HCT116 (cell line): ENCODE results near the gene SLC3A2.

Source experiments
- EZH2 ChIP-seq: fragments of 200-600 bp; sonication (generic); IDR thresholded peaks from 2 replicates; pipeline ENCODE4 v1.6.1; 2017; ENCODE audit warnings: antibody characterized with exemption, mixed run types
- EZH2phosphoT487 ChIP-seq: fragments of 200-600 bp; IDR thresholded peaks from 2 replicates; pipeline ENCODE4 v1.6.1; 2018; ENCODE audit warnings: antibody characterized with exemption, borderline replicate concordance
- POLR2AphosphoS5 ChIP-seq: IDR thresholded peaks from 2 replicates; pipeline ENCODE4 v1.6.1; 2011; ENCODE audit warnings: mild to moderate bottlenecking, low read depth, low read length, moderate library complexity
- SP1 ChIP-seq: IDR thresholded peaks from 2 replicates; pipeline ENCODE4 v1.6.1; 2012; ENCODE audit warnings: low read depth
- YY1 ChIP-seq: IDR thresholded peaks from 2 replicates; pipeline ENCODE4 v1.6.1; 2011; ENCODE audit warnings: low read length, low read depth, moderate library complexity, mild to moderate bottlenecking; ENCODE audit not compliant: insufficient replicate concordance; ENCODE audit errors: extremely low read depth

DNA sequence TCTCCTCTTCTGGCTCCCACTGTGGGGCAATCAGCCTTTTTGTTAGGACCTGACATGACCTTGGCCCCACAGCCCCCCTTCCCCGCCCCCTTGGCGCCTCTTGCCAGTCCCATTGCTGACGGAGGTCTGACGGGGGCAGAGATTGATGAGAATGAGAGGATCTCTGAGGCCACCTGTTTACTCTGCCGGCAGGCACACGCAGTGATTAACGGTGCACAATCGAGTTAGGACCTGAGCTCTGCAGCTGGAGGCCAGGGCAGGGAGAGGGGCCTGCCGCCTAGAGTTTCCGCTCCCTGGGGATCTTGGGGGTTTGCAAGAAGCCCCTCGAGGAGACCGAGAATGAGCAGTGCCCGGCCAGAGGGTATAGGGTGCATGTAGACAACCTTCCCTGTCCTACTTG is 47.3 kb downstream of the SLC3A2 start:
- TF ChIP-seq YY1 (no peak), EZH2 (no peak), POLR2AphosphoS5 (no peak), SP1 (no peak), EZH2phosphoT487 (no peak)
